A549 treated with CpdA at 1 μM for 4 hours (cell line): ENCODE measurements around the gene PROCA1. TPM values are rescaled to one million over a fixed set of nuclear protein-coding genes. Genes with fewer than 3 reads are reported as not detected.

Experiments used
- total RNA-seq: library from RNA; stranded (reverse); fragments of 200-300 nt; extraction: Qiagen RNA extraction; gene quantifications from 5 replicates; pipeline ENCODE4 v1.2.3, GENCODE V29; 2022; ENCODE audit warnings: low read depth

PROCA1 gene
- total RNA-seq = 1.0 to 2.2 TPM (median 1.3 TPM) in 5 replicates

DNA sequence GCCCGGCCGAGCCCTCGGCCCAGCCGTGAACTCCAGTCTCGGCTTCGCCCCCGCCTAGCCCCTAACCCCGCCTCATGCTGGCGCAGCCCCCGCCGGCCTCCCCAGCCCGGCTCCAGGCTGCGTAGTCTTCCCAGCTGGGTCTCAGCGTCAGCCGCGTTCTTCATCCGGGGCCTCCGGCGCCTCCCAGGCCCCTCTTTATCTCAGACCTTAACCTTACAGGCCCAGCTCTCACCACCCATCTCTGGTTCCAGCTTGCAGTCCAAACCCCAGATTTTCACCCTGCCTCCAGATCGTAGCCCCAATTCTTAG is at the start of gene PROCA1:
Gene PROCA1, minus strand, starts transcription at position 166 of the 309 bp plus-strand sequence. CDS start 228 bp downstream, outside the sequence.

GRCh38 chr17:28743243-28744103 is 31.8 kb upstream of the PROCA1 start, which contains the start of gene TRAF4:
Gene TRAF4 (plus strand): TSS chr17:28744011. CDS start chr17:28744113, 102 bp downstream.

GRCh38 chr17:28728364-28729200 is 16.9 kb upstream of the PROCA1 start, which contains the start of gene NEK8:
Gene NEK8 (plus strand): TSS chr17:28728788. CDS start chr17:28728814, 26 bp downstream.

GRCh38 chr17:28726226-28726626 is 14.5 kb upstream of the PROCA1 start, which contains the start of gene TLCD1:
Gene TLCD1 (minus strand): TSS chr17:28726233. CDS start chr17:28726097, 136 bp downstream.

DNA sequence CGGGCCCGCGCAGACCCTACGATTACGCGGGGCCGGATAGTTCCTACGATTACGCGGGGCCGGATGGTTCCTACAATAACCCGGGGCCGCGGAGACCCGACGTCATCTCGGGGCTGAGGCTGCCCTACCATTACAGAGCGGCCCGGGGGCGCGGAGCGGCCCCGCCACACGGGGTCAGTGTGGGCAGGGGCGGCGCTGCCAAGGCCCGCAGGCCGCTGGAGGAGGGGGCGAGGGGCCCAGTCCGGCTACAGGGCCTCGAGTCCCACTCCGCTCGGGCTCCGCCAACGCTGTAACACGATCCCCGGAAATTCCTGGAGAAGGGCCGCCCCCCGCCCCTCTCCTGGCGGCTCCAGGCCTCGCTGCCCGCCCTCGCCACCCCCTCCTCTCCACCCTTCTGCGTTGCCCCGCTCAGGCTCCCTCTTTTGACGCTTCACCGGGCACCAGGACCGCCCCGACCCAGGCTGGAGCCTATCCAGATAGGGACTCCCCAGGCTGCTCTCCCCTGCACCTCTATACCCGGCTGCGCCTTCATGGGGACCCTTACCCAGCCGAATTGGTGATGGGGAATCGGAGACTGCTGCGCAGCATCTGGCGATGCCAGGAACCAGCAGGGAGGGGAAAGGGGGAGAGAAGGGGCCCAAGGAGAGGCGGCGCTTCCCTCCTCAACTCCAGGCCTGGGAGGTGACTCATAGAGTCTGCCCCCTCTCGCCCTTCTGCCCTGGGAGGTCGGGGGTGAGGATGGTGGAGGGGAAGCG is 6.1 kb upstream of the PROCA1 start, which contains the start of gene RAB34:
Gene RAB34, minus strand, starts transcription at position 291 of the 755 bp plus-strand sequence. CDS start 602 bp downstream, outside the sequence.

DNA sequence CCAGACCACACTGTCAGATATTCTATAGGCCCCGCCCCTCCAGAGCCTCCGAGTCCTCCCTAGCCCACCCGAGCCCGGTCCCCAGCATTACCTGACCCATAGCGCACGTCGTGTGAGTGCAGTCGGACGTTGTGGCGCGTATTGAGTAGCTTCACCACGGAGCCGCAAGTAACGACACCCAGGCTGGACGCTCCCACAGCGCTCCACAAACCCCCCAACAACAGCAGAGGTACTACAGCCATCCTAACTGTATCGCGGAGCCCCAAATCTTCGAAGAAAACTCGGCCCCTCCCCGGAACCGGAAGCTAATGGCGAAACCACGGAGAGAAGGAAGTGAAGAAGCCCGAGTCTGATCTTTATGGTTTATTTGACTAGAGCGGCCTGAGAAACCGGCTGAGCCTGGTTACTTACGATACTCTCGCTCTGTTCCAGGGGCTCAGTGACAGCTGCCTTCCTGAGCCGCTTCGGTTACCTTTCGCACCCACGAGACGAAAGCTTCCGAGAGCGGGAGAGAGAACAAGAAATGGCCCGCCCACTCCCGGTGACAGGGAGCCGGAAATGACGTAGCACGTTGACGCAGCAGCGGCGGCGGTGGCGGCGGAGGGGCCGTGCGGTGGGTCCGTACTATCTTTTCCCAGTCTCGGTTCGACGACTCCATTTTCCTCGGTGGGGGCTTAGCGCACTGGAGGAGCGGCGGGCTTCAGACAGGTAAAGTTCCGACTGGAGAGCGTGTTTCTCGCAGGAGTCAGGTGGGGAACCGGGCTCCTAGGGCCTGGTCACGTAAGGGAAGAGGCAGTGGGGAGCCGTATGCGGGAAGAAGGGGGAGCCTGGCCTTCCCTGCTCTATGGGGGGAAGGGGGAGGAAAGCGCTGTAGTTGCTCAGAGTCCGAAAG is 49.8 kb downstream of the PROCA1 start, which contains the start of the genes SDF2 and SUPT6H:
Gene SDF2, minus strand, starts transcription at position 272 of the 892 bp plus-strand sequence. Its CDS starts 30 bp downstream, at position 242.
Gene SUPT6H, plus strand, starts transcription at position 571 of the 892 bp plus-strand sequence. CDS start 11,197 bp downstream, outside the sequence.

Other genes starting within 250 kb of the PROCA1 start
- gene SLC13A2, start 238.2 kb downstream of the PROCA1 start, total RNA-seq = 0.06 to 0.21 TPM (median 0.13 TPM) in 4 of 5 replicates, not detected in the other
- gene FOXN1, start 205.5 kb downstream of the PROCA1 start, total RNA-seq = 0.02 to 0.20 TPM (median 0.04 TPM) in 3 of 5 replicates, not detected in the others
- gene UNC119, start 159.3 kb downstream of the PROCA1 start, total RNA-seq = 26.8 to 35.3 TPM (median 27.5 TPM) in 5 replicates
- gene PIGS, start 140.4 kb downstream of the PROCA1 start, total RNA-seq = 53.8 to 66.3 TPM (median 62.8 TPM) in 5 replicates
- gene ALDOC, start 135.0 kb downstream of the PROCA1 start, total RNA-seq = 1.2 to 2.5 TPM (median 1.9 TPM) in 5 replicates
- gene SPAG5, start 112.9 kb downstream of the PROCA1 start, total RNA-seq = 77.5 to 86.2 TPM (median 81.5 TPM) in 5 replicates
- 3.4 to 6.2 TPM (median 4.3 TPM) in 5 replicates for gene RSKR, start 97.7 kb downstream of the PROCA1 start, total RNA-seq
- gene BLTP2, start 66.7 kb downstream of the PROCA1 start, total RNA-seq = 54.9 to 85.2 TPM (median 59.7 TPM) in 5 replicates
- gene SDF2, start 50.0 kb downstream of the PROCA1 start, total RNA-seq = 80.1 to 93.3 TPM (median 86.3 TPM) in 5 replicates
- gene SUPT6H, start 49.7 kb downstream of the PROCA1 start, total RNA-seq = 71.8 to 81.6 TPM (median 75.5 TPM) in 5 replicates
- gene RAB34, start 6.0 kb upstream of the PROCA1 start, total RNA-seq = 237 to 279 TPM (median 261 TPM) in 5 replicates
- gene RPL23A, start 8.1 kb upstream of the PROCA1 start, total RNA-seq = 1,884 to 2,485 TPM (median 2,244 TPM) in 5 replicates
- 30.6 to 49.5 TPM (median 46.7 TPM) in 5 replicates for gene TLCD1, start 14.3 kb upstream of the PROCA1 start, total RNA-seq
- 4.0 to 5.7 TPM (median 4.7 TPM) in 5 replicates for gene NEK8, start 16.9 kb upstream of the PROCA1 start, total RNA-seq
- gene TRAF4, start 32.1 kb upstream of the PROCA1 start, total RNA-seq = 56.8 to 78.8 TPM (median 75.3 TPM) in 5 replicates
- gene FAM222B, start 130.9 kb upstream of the PROCA1 start, total RNA-seq = 17.4 to 22.4 TPM (median 20.1 TPM) in 5 replicates
- 71.7 to 92.3 TPM (median 89.0 TPM) in 5 replicates for gene ERAL1, start 143.1 kb upstream of the PROCA1 start, total RNA-seq
- 64.3 to 77.1 TPM (median 74.3 TPM) in 5 replicates for gene FLOT2, start 185.8 kb upstream of the PROCA1 start, total RNA-seq
- 5.2 to 6.4 TPM (median 6.0 TPM) in 5 replicates for gene DHRS13, start 191.2 kb upstream of the PROCA1 start, total RNA-seq
- gene PHF12, start 239.6 kb upstream of the PROCA1 start, total RNA-seq = 31.8 to 37.5 TPM (median 36.2 TPM) in 5 replicates